ENCODE results near the gene PDZD7. TPM values are rescaled to one million over a fixed set of nuclear protein-coding genes. Genes with fewer than 3 reads are reported as not detected.

PDZD7 gene
- total and polyA plus RNA-seq, 4 donors, result 0.06 to 0.09 (median 0.07) TPM; not detected in 1

- 96% methylated on average over 24 of the region's 24 CpGs for WGBS
- no peak for DNase-seq (ENCODE audit: low spot score)
These were observed 47.8 kb downstream of the PDZD7 start for GRCh38 chr10:100982916-100983830.

More at GRCh38 chr10:100982916-100983830, 47.8 kb downstream of the PDZD7 start:
- no peak overlapping the region for H3K27ac ChIP-seq (ENCODE audit: low read depth in 1 of 2, low read length in 2 of 2)
- no peak overlapping the region for H3K9ac ChIP-seq (ENCODE audit: low read depth in 1 of 2, low read length in 2 of 2)
- no peak for TF ChIP-seq EGR1 (IDR thresholded peaks at IDR 0.05; ENCODE audit: low read depth in 2 of 2)
- TF ChIP-seq SP1 (IDR thresholded peaks at IDR 0.05), result no peak
- TF ChIP-seq ATF3 (IDR thresholded peaks at IDR 0.05), result no peak
- no peak for TF ChIP-seq REST (IDR thresholded peaks at IDR 0.05)
- no peak for TF ChIP-seq RAD21 (IDR thresholded peaks at IDR 0.05)
- no peak for TF ChIP-seq CTCF (IDR thresholded peaks at IDR 0.05; ENCODE audit: low read depth, low read length, missing input control)
- TF ChIP-seq HNF4A (conservative IDR thresholded peaks at IDR 0.05), result no peak
- no peak for TF ChIP-seq ZBTB33 (IDR thresholded peaks at IDR 0.05)
- TF ChIP-seq TAF1 (conservative IDR thresholded peaks at IDR 0.05), result no peak
- TF ChIP-seq NR2F2 (IDR thresholded peaks at IDR 0.05), result no peak
- peaks cover 6 to 41% (median 24%) of the 10 kb centered on the region in 4 donors for H3K36me3 ChIP-seq (ENCODE audit: control insufficient read depth in 4 of 4, insufficient read depth in 3 of 4, low read depth in 1 of 4, low read length in 3 of 4)
- no peaks in the 10 kb centered on the region for H3K9me3 ChIP-seq (ENCODE audit: control insufficient read depth in 4 of 4, low read length in 3 of 4)
- no peaks in the 10 kb centered on the region for H3K27me3 ChIP-seq (ENCODE audit: control insufficient read depth in 4 of 4, insufficient read depth in 4 of 4, low read length in 3 of 4)
- peaks cover 3 to 27% (median 24%) of the 10 kb centered on the region in 4 donors for H3K4me1 ChIP-seq (ENCODE audit: control insufficient read depth in 4 of 4, insufficient read depth in 4 of 4, low read length in 3 of 4)
- H3K4me3 ChIP-seq (ENCODE audit: low read depth in 1 of 3, low read length in 3 of 3), result no peak overlapping the region
